ACHN (cell line): ENCODE measurements around the gene GSDMA.

Source experiments
- DNase-seq: peaks from one replicate; pipeline ENCODE4 v3.0.0-alpha.2; 2015
- in situ Hi-C: cut with HindIII; loops from 2 replicates; pipeline ENCODE4 v1.10.0; 2017; ENCODE audit warnings: low sequenced_read_pairs, low pct_ligation_motif_present, low pct_unique_long_range_greater_than_20kb

GSDMA gene

DNA sequence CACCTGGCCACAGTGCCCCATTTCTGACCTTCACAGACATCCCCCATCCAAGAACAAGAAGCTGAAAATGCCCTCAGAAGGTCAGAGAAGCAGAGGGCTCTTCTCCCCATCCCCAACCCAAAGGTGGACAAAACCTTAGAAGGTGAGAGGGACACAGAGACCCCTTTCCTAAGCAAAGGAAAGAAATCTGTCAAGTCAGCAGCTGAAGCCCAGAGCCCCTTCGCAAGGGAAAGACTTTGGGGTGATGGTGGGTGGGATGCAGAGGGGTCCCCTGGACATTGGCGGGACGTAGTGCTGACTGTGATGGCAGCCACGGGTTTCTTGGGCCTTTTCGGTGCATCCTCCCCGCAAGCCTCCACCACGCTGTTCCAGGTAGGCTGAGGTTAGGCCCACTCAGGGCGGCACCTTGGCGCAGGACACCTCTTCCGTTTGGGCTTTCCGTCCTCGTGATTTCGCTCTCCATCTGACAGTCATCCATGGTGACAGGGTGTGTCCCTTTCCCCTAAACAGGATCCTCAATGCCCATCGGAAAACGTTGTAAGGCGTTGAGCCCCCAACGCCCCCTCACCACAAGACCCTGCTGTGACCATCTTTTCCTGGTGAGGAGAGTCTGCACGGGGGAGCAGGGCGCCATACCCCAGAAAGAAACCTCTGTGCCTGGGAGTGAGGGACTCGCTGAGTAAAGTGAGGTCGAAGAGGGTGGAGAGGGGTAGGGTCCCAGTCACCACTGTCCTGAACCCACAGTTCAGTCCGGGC is 10.7 kb upstream of the GSDMA start:
- in situ Hi-C loops = no loop called here
- DNase-seq = no peak

DNA sequence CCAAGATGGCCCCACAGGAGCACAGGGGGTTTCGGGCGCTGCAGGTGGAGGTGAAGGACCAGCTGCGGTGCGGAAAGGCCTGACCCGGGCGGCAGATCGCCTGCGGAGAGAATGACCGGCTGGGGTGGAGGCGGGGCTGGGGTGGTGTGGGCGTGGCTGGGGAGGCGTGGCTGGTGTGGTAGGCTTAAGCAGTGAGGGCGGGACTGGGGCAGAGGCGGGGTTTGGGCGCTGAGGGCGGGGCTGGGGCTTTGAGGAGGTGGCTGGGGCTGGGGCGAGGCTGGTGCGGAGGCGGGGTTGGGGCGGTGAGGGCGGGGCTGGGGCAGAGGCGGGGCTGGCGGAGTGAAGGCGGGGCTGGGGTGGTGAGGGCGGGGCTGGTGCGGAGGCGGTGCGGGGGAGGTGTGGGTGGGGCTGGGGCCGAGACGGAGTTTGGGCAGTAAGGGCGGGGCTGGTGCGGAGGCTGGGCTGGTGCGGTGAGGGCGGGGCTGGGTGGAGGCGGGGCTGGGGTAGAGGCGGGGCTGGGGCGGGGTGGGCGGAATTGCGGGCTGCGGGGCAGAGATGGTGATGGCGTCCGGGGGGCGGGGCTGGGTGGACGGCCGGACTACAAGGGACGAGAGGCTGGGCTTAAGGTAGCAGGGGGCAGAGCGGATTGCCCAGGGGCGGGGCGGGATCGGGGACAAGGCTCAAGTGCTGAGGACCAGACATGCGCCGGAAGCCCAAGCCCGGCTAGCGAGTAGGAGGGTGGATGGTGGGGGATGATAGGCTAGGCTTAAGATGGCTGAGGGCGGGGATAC is 9.9 kb upstream of the GSDMA start:
- in situ Hi-C loops = no loop called here
- DNase-seq = peak; percentile 93

DNA sequence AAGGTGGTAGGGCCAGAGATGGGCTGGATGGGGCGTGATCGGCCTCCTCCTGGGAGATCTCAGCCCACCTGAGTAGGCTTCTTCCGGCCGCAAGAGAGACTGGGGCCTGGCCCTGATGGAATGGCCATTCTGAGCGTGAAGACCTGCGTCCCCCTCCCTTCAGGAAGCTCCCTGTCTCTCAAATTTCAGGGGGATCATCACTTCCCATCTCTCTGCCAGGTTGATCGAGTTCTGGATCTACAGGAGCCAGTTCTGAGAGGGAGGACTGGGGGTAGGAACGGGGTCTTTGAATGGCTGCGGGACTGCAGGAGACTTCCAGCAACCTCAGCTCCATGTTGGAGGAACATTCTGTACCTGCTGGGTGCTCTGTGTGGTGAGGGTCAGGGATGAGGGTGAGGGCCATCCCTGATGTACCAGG is 9.3 kb upstream of the GSDMA start:
- in situ Hi-C loops = no loop called here
- DNase-seq = no peak

GRCh38 chr17:39954876-39955275 is 7.9 kb upstream of the GSDMA start:
- in situ Hi-C loops = no loop called here
- no peak for DNase-seq

- in situ Hi-C loops = no loop called here
Observed at GRCh38 chr17:39955726-39956225, 7.0 kb upstream of the GSDMA start.

DNA sequence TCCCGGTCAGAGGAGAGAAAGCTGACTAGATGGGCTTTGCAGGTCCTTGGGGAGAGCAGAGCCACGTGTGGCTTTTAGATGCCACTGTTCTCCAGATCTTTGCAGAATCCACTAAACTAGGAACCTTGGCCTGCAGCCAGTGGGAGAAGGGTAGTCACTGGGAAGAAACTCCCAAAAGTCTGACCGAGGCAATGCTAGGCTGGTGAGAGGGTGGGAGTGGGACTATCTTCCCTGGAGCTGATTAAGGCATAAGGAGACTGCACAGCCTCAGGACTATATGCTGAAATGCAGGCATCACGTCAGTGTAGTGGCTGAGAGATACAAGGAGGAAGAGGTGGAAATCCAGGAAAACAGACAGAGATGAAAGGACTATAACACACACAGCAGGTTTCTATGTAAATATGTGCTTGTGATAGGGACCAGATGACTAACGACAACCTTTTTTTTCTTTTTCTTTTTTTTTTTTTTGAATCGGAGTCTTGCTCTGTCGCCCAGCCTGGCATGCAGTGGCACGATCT is 2.2 kb upstream of the GSDMA start:
- DNase-seq = no peak
- in situ Hi-C loops = no loop called here

More at GRCh38 chr17:39955726-39956225, 7.0 kb upstream of the GSDMA start:
- DNase-seq = no peak

GRCh38 chr17:39963829-39964228 is 1.0 kb downstream of the GSDMA start:
- no peak for DNase-seq
- in situ Hi-C loops = no loop called here

- in situ Hi-C loops = no loop called here
- no peak for DNase-seq
Observed at GRCh38 chr17:39965017-39965699, 2.4 kb downstream of the GSDMA start.

DNA sequence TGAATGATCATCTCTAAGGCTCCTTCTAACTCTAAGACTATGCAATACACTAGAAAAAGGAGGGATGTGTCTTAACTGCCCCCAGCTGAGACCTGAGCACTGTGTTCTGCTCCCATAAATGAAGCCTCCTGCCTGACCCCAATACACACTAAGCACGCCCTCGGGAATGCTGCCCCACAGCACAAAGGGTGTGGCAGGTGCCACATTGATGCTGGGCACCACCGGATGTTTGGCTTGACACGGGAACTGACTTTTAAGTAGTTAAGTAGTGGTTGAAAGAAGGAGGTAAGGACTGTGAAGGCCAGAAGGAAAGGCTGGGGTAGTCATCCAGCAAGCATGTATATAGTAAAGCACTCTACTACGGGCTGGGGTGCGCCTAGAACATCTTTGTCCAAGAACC is 4.0 kb downstream of the GSDMA start:
- in situ Hi-C loops = no loop called here
- no peak for DNase-seq

DNA sequence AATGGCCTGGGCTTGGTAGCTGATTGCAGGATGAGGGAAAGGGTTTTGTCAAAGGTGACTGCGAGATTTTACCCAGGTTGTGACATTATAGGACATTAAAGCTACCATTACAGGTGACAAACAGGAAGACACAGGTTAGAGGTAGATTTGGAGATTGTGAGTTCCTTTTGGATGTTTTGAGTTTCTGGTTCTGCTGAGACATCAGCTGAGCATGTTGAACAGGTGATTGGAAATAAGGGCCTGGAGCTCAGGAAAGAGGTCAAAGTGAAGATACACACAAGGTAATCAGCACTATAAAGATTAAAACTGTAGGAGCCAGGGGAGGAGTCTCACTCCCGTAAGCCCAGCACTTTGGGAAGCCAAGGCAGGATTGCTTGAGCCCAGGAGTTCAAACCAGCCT is 6.0 kb downstream of the GSDMA start:
- in situ Hi-C loops = no loop called here
- no peak for DNase-seq

DNA sequence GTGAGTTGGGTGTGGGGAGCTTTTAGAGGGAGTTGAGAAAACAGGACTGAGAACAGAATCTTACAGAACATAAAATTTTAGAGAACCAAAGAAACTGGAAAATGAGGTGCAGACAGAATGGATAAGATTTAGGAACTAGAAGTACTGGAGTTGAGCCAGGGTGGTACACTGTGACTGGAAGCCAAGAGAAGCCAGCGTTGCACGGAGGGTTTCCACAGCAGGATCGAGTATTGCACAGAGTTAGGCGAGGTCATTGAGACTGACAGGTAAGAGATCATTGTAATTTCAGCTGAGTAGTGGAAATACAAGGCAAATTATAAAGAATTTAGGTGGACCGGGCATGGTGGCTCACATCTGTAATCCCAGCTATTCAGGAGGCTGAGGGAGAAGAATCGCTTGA is 6.6 kb downstream of the GSDMA start:
- DNase-seq = no peak
- in situ Hi-C loops = no loop called here

GRCh38 chr17:39970157-39970692 is 7.4 kb downstream of the GSDMA start:
- in situ Hi-C loops = no loop called here
- DNase-seq = no peak

DNA sequence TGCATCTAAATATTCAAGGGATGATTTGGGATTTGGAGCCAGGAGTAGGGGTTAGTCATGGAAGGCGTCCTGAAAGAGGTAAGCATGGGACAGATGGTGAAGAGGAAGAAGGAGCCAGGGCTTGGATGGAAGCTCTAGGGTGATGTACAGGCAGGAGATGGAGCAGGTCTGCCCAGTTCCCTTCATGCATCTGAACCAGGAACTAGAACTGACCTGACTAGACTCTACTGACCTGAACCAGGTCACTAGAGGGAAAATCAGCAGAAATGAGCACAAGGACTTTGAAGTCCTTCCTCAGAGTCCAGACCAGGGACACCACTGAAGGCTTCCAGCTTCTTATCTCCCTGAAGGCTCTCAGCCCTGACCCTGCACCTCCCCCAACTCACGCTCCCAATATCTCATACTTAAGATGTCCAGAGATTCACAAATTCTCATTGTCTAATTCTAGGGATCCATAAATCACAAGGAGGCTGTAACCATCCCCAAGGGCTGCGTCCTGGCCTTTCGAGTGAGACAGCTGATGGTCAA is 8.3 kb downstream of the GSDMA start:
- in situ Hi-C loops = no loop called here
- no peak for DNase-seq

DNA sequence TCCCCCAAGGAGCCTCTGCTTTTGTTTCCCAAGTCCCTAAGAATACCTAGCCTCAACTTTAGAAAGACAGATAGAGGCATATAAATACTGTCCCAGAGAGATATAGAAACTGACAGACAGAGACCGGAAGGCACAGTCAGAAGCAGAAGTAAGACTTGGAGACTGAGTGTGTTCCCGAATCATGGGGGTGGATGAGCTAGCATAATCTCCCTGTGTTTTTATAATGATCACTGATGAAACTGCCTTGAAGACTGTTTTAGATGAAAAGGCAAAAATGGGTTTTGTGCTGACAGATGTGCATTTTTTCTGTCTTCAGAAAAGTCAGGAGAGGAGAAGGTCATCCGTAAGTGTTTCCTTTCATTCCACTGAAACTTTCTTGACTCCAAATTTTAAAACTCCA is 9.5 kb downstream of the GSDMA start:
- in situ Hi-C loops = no loop called here
- no peak for DNase-seq

DNA sequence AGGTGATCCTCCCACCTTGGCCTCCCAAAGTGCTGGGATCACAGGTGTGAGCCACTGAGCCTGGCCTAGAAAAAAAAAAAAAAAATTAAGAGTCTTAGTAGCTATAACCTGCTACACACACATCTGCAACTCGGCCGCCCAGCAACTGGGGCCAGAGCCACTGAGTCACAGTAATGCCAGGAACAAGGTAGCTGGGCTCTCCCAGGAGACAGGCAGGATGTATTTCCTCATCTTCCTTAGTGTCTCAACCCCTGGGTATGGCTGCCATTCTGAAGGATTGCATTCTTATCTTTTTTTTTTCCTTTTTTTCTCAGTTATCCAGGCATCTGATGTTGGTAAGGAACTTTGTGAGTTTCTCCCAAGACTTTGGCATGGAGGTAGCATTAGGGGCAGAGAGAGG is 10.7 kb downstream of the GSDMA start:
- DNase-seq = no peak
- in situ Hi-C loops = no loop called here

DNA sequence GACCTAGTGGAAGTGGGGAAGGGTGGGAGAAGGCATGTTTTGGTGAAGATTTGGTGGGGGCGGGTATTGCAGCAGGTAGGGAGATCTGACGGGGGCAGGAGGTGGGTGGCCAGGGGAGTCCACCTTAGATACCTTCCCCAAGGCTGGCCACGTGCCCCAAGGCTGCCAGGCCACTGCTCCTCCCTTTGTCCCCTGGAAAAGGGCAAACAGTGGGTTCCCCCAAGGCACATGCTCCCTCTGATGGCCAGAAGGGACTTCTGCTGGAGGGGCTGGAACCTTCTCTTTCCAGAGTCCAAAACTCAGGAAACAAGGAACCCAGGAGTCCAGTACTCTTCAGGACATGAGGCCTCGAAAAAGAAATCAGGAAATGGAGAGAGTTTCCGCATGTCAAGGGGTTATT is 11.6 kb downstream of the GSDMA start:
- no peak for DNase-seq
- in situ Hi-C loops = no loop called here

DNA sequence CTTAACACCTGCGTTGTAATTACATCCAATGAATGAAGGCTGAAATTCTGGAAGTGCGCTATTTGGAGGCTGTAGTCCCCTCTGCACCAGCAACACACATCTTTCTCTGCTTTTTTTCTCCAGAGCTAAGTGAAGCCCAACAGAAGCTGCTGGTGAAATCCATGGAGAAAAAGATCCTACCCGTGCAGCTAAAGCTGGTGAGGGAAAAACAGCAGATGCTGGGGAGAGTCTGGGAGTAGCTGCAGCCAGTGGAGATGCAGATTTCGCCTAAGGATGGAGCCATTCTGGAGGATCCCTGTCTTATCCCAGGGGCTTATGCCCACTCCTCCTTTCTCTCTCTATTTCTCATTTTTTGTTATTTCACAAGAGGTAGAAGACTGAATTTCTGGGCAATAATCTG is 13.0 kb downstream of the GSDMA start:
- no peak for DNase-seq
- in situ Hi-C loops = no loop called here

- in situ Hi-C loops = no loop called here
- DNase-seq = peak; percentile 66
Observed at GRCh38 chr17:39979016-39979670, 16.3 kb downstream of the GSDMA start.
